OCI-LY7 (cell line): ENCODE data around the gene HSCB.

Experiments used
- EZH2phosphoT487 ChIP-seq: fragments of 200-600 bp; sonication (generic); IDR thresholded peaks from 2 replicates; pipeline ENCODE4 v1.6.1; 2018; ENCODE audit warnings: low read depth, borderline replicate concordance, mild to moderate bottlenecking, mixed run types, antibody characterized with exemption, low read length, moderate library complexity, mixed read lengths
- TF ChIP-seq, protein P1 (sequence below): fragments of 200-600 bp; sonication (generic); conservative IDR thresholded peaks from 2 replicates; pipeline ENCODE4 v1.5.1; 2014; ENCODE audit warnings: mild to moderate bottlenecking, antibody characterized with exemption, low read length, moderate library complexity, mixed read lengths

GRCh38 chr22:28801845-28802594 lies 60.2 kb downstream of the HSCB start:
- TF ChIP-seq, protein P1, sequence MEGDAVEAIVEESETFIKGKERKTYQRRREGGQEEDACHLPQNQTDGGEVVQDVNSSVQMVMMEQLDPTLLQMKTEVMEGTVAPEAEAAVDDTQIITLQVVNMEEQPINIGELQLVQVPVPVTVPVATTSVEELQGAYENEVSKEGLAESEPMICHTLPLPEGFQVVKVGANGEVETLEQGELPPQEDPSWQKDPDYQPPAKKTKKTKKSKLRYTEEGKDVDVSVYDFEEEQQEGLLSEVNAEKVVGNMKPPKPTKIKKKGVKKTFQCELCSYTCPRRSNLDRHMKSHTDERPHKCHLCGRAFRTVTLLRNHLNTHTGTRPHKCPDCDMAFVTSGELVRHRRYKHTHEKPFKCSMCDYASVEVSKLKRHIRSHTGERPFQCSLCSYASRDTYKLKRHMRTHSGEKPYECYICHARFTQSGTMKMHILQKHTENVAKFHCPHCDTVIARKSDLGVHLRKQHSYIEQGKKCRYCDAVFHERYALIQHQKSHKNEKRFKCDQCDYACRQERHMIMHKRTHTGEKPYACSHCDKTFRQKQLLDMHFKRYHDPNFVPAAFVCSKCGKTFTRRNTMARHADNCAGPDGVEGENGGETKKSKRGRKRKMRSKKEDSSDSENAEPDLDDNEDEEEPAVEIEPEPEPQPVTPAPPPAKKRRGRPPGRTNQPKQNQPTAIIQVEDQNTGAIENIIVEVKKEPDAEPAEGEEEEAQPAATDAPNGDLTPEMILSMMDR: no peak
- no peak for TF ChIP-seq EZH2phosphoT487
